MM.1S (cell line): ENCODE data around the gene LAMB3.

Source experiments
- DNase-seq: peaks from one replicate; pipeline ENCODE4 v3.0.0-alpha.2; 2015
- H2AFZ ChIP-seq: fragments of 300-600 bp; sonication (generic); 2 replicates; pipeline ENCODE4 v1.6.0; 2016; ENCODE audit warnings: antibody characterized with exemption, low read length
- H3F3A ChIP-seq: fragments of 300-600 bp; sonication (generic); 2 replicates; pipeline ENCODE4 v1.6.1; 2016; ENCODE audit warnings: mild to moderate bottlenecking, antibody characterized with exemption, low read length, moderate library complexity, mixed read lengths; ENCODE audit not compliant: insufficient read depth
- H3K27ac ChIP-seq: fragments of 300-600 bp; sonication (generic); 2 replicates; pipeline ENCODE4 v1.5.1; 2016; ENCODE audit warnings: mild to moderate bottlenecking, low read length
- H3K27me3 ChIP-seq: fragments of 300-600 bp; sonication (generic); replicated peaks from 2 replicates; pipeline ENCODE4 v1.6.0; 2016; ENCODE audit warnings: low read length; ENCODE audit not compliant: insufficient read depth
- H3K36me3 ChIP-seq: fragments of 300-600 bp; sonication (generic); replicated peaks from 2 replicates; pipeline ENCODE4 v1.6.1; 2016; ENCODE audit warnings: mild to moderate bottlenecking, low read length, mixed read lengths; ENCODE audit not compliant: insufficient read depth
- H3K4me1 ChIP-seq: fragments of 300-600 bp; sonication (generic); 2 replicates; pipeline ENCODE4 v1.6.1; 2016; ENCODE audit warnings: low read length, mixed read lengths
- H3K4me2 ChIP-seq: fragments of 300-600 bp; sonication (generic); 2 replicates; pipeline ENCODE4 v1.6.0; 2016; ENCODE audit warnings: low read depth, low read length
- H3K4me3 ChIP-seq: fragments of 300-600 bp; sonication (generic); 2 replicates; pipeline ENCODE4 v1.5.1; 2016; ENCODE audit warnings: low read length, mixed read lengths
- H3K79me2 ChIP-seq: fragments of 300-600 bp; sonication (generic); 2 replicates; pipeline ENCODE4 v1.6.1; 2016; ENCODE audit warnings: mixed run types, low read length, mixed read lengths
- H3K9ac ChIP-seq: fragments of 300-600 bp; sonication (generic); 2 replicates; pipeline ENCODE4 v1.6.1; 2016; ENCODE audit warnings: low read length, mixed read lengths
- H3K9me2 ChIP-seq: fragments of 300-600 bp; sonication (generic); replicated peaks from 2 replicates; pipeline ENCODE4 v1.6.1; 2016; ENCODE audit warnings: mild to moderate bottlenecking, low read length, mixed read lengths; ENCODE audit not compliant: insufficient read depth
- H3K9me3 ChIP-seq: fragments of 300-600 bp; sonication (generic); replicated peaks from 2 replicates; pipeline ENCODE4 v1.6.1; 2016; ENCODE audit warnings: mild to moderate bottlenecking, low read length, mixed read lengths; ENCODE audit not compliant: insufficient read depth
- H4K20me1 ChIP-seq: fragments of 300-600 bp; sonication (generic); 2 replicates; pipeline ENCODE4 v1.6.1; 2016; ENCODE audit warnings: mild to moderate bottlenecking, low read length, moderate library complexity, mixed read lengths; ENCODE audit not compliant: insufficient read depth
- EZH2 ChIP-seq: fragments of 300-600 bp; sonication (generic); optimal IDR thresholded peaks from 2 replicates; pipeline ENCODE3; 2017; ENCODE audit warnings: low read depth, mild to moderate bottlenecking, antibody characterized with exemption, low read length, mixed read lengths
- EZH2phosphoT487 ChIP-seq: fragments of 300-600 bp; sonication (generic); IDR thresholded peaks from 2 replicates; pipeline ENCODE4 v1.6.1; 2018; ENCODE audit warnings: antibody characterized with exemption, low read length
- TF ChIP-seq, protein P1 (sequence below): fragments of 300-600 bp; sonication (generic); IDR thresholded peaks from 2 replicates; pipeline ENCODE4 v1.5.1; 2016; ENCODE audit warnings: antibody characterized with exemption, low read length, mixed read lengths

Gene LAMB3

DNA sequence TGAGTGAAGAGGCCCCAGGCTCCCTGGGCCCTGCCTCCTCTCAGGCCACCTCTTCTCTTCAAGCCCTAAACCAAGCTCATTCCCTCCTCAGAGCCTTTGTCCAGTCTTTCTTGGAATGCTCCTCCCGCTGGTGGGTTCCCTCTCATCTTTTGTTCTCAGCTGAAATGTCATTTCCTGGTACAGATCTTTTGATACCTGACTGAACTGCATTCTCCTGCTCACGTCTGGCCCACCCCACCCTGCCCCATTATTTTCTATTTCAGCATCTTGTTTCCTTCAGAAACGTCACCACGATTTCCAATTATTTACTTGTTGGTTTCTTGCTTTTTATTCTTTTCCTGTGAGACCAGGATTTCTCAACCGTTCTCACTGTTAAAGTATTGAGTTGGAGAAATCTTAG lies 16.4 kb downstream of the LAMB3 start:
- Histone ChIP-seq H3K9me3 (no peaks in the 10 kb centered on the region), H3K27me3 (no peaks in the 10 kb centered on the region), H2AFZ (no peak overlapping the region), H3K27ac (no peak overlapping the region), H3K9ac (no peak overlapping the region), H4K20me1 (no peaks in the 10 kb centered on the region), H3K79me2 (no peaks in the 10 kb centered on the region), H3F3A (peaks cover 5% of the 10 kb centered on the region; the same call in 1 of the 2 replicates), H3K36me3 (no peaks in the 10 kb centered on the region), H3K9me2 (no peaks in the 10 kb centered on the region), H3K4me2 (no peak overlapping the region), H3K4me1 (peaks cover 12% of the 10 kb centered on the region), H3K4me3 (no peak overlapping the region)
- no peak for TF ChIP-seq EZH2
- TF ChIP-seq EZH2phosphoT487: no peak
- TF ChIP-seq, protein P1, sequence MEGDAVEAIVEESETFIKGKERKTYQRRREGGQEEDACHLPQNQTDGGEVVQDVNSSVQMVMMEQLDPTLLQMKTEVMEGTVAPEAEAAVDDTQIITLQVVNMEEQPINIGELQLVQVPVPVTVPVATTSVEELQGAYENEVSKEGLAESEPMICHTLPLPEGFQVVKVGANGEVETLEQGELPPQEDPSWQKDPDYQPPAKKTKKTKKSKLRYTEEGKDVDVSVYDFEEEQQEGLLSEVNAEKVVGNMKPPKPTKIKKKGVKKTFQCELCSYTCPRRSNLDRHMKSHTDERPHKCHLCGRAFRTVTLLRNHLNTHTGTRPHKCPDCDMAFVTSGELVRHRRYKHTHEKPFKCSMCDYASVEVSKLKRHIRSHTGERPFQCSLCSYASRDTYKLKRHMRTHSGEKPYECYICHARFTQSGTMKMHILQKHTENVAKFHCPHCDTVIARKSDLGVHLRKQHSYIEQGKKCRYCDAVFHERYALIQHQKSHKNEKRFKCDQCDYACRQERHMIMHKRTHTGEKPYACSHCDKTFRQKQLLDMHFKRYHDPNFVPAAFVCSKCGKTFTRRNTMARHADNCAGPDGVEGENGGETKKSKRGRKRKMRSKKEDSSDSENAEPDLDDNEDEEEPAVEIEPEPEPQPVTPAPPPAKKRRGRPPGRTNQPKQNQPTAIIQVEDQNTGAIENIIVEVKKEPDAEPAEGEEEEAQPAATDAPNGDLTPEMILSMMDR: no peak
- no peak for DNase-seq

DNA sequence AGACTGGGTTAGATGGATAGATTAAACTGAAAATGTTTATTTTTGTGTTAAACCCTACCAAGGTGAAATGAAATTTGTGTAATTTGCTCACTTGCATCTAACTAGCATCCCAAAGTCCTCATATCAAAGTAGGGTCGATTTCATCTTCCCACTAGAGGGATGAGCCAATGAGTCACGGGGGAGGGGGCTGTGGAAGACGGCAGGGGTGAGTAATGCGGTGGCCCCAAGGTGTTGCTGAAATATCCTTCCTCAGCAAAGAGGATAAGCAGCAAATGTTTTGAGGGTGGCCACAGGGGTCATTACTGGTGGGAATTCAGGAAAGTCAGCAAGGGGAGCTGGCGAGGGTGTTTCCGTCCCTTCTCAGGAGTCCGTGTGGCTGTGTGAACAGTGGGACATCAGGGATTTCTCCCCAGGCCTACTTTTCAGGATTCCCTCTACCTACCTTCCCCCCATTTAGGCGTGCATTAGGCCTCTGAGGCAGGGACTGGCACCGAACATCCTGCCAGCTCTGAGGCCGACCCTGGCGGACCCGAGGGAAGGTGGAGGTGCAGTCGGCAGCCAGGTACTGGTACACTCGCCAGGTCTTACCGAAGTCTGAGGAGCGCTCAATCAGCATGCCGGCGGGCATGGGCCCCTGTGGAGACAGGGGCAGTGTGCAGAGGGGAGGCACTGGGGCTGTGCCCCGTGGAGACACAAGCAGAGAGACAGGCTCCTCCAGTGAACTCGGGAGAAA lies 18.1 kb downstream of the LAMB3 start:
- Histone ChIP-seq H3K9me3 (no peaks in the 10 kb centered on the region), H3K4me1 (peaks cover 12% of the 10 kb centered on the region), H3K9ac (no peak overlapping the region), H3K4me2 (no peak overlapping the region), H3K4me3 (no peak overlapping the region), H3K27ac (peak overlapping the region; percentile 4; the same call in 1 of the 2 replicates), H4K20me1 (no peaks in the 10 kb centered on the region), H3K79me2 (no peaks in the 10 kb centered on the region), H2AFZ (no peak overlapping the region), H3K27me3 (no peaks in the 10 kb centered on the region), H3F3A (peaks cover 5% of the 10 kb centered on the region; the same call in 1 of the 2 replicates), H3K36me3 (no peaks in the 10 kb centered on the region), H3K9me2 (no peaks in the 10 kb centered on the region)
- TF ChIP-seq EZH2phosphoT487: no peak
- TF ChIP-seq EZH2: no peak
- TF ChIP-seq, protein P1: no peak
- DNase-seq: no peak

DNA sequence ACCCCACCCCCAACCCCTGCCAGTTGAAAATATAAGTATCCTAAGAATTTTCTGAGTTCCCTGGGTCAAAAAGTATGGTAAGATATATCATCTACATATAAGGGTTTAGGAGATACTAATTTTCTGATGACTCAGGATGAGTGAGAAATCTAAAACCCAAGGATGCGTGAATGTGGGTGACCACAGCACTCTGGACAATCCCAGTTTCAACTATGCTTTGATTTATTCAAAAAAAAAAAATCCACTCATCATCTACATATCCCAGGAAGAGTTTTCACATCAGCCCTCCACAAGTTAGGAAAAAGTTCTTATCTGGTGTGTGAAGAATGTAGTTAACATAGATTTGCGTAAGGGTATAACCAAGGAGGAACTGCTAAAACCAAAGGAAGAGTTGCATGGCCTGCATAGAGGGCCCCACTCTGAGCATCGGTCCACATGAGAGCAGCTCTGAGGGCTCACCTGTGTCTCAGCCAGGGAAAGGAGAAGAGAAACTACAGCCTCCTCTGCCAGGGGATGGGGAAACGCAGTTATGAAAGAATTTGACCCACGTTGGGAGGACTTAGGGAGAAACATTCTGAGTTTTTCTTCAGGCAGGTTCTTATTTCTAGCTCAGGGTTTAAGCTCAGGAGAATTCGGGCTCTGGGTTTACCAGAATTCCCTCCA lies 18.8 kb downstream of the LAMB3 start:
- Histone ChIP-seq H3K9ac (no peak overlapping the region), H3K36me3 (no peaks in the 10 kb centered on the region), H3K4me2 (no peak overlapping the region), H3K27ac (peak overlapping the region; percentile 4; the same call in 1 of the 2 replicates), H4K20me1 (no peaks in the 10 kb centered on the region), H3F3A (peaks cover 5% of the 10 kb centered on the region; the same call in 1 of the 2 replicates), H3K4me3 (no peak overlapping the region), H3K9me3 (no peaks in the 10 kb centered on the region), H3K27me3 (no peaks in the 10 kb centered on the region), H3K9me2 (no peaks in the 10 kb centered on the region), H3K79me2 (no peaks in the 10 kb centered on the region), H2AFZ (no peak overlapping the region), H3K4me1 (peaks cover 12% of the 10 kb centered on the region)
- peak; percentile 15 for DNase-seq
- TF ChIP-seq EZH2 (no peak), EZH2phosphoT487 (no peak)
- TF ChIP-seq, protein P1: no peak
